NAMALWA (cell line): ENCODE data around the gene BRSK2.

Experiments used
- DNase-seq: peaks from one replicate; pipeline ENCODE4 v3.0.0-alpha.2; 2015; ENCODE audit warnings: low spot score

The BRSK2 gene

DNA sequence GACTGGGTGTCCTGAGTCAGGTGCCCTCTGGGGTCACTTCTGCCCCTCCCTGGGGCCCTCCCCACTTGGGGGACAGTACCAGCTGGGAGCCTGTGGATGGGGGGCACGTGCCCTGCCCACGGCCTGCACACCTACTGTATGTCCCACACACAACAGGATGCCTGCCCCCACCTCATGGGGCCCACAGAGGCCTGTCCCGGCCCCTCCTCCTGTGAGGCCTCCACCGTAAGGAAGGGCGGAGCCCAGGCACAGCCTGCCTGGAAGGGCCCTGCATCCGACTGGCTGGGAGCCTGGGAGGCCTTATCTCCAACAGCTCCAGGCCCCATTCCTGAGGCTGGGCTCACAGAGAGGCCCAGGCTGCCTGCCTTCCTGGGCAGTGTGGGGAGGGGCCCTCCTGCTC is 47.8 kb downstream of the BRSK2 start:
- DNase-seq: no peak

GRCh38 chr11:1438261-1438966 is 48.7 kb downstream of the BRSK2 start:
- no peak for DNase-seq

- no peak for DNase-seq
Measured at GRCh38 chr11:1438967-1439330, 49.2 kb downstream of the BRSK2 start.

- no peak for DNase-seq
Measured at GRCh38 chr11:1439341-1439740, 49.6 kb downstream of the BRSK2 start.

GRCh38 chr11:1440066-1440465 is 50.3 kb downstream of the BRSK2 start:
- no peak for DNase-seq

- DNase-seq: no peak
Measured at GRCh38 chr11:1440496-1440895, 50.8 kb downstream of the BRSK2 start.

DNA sequence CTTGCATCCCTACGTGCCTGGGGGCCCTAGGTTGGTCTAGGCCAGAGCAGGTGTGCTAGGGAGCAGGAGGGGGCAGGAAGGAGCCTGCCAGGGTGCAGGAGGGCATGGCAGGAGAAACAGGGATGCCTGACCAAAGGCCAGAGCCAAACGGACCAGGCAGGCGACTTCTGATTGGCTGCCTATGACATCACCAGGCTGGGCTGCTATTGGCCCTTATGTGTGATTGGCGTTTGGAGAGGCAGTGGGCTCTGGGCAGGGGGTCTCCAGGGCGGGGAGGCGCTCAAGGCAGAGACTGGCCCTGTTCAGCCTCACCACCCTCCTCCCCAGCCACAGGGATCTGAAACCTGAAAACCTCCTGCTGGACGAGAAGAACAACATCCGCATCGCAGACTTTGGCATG is 52.4 kb downstream of the BRSK2 start:
- no peak for DNase-seq

- DNase-seq: no peak
Measured at GRCh38 chr11:1442807-1443366, 53.2 kb downstream of the BRSK2 start.

GRCh38 chr11:1443737-1444136 is 54.0 kb downstream of the BRSK2 start:
- no peak for DNase-seq

GRCh38 chr11:1444321-1444720 is 54.6 kb downstream of the BRSK2 start:
- no peak for DNase-seq

GRCh38 chr11:1444823-1445422 is 55.2 kb downstream of the BRSK2 start:
- no peak for DNase-seq

- no peak for DNase-seq
Measured at GRCh38 chr11:1445741-1446445, 56.2 kb downstream of the BRSK2 start.

- no peak for DNase-seq
Measured at GRCh38 chr11:1446623-1447022, 56.9 kb downstream of the BRSK2 start.

DNA sequence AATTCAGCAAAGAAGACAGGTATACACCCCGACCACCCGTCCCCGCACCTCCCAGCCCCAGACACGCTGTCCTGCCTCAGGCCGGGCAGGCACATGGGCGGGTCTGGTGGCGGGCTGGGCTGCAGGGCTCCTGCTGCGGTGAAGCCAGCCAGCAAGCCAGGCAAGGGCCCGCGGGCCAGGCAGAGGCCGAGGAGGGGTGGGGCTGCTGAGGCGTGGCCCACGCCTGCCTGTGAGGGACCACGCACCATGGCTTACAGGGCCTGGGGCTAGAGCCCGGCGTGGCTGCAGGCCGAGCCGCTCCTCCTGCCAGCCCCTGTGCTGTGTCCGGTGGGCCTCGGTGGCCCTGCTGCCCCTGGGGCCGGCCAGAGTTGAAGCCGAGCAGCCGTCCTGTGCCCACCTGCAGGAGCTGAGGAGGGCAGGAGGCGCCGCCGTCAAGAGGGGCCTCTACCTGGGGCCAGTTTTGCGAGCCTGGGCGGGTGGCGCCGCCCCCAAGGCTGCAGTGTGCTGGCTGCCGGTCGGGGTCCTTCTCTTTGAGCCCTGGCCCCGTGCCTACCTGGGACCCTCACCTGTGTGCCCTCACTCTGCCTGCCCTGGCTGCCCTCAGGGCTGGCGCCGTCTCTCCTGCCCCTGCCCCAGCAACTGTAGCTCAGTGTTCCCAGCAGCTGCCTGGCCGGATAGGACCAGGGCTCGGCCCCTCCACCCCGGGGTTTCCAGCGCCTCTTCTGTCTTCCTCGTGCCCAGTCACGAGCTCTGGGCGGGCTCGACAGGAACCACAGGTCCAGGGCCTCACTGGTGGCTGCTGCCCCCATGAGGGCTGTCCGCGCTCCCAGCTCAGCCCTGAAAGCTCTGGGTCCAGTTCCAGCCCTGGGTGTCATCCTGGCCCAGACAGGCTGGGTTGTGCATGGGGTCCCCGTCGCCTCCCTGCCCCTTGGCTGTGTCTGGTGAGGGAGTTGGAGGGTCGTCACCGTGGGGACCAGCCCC is 58.4 kb downstream of the BRSK2 start:
- no peak for DNase-seq

GRCh38 chr11:1448882-1449281 is 59.1 kb downstream of the BRSK2 start:
- DNase-seq: no peak

GRCh38 chr11:1449490-1450243 is 59.9 kb downstream of the BRSK2 start:
- DNase-seq: no peak

- DNase-seq: no peak
Measured at GRCh38 chr11:1450344-1450875, 60.7 kb downstream of the BRSK2 start.

DNA sequence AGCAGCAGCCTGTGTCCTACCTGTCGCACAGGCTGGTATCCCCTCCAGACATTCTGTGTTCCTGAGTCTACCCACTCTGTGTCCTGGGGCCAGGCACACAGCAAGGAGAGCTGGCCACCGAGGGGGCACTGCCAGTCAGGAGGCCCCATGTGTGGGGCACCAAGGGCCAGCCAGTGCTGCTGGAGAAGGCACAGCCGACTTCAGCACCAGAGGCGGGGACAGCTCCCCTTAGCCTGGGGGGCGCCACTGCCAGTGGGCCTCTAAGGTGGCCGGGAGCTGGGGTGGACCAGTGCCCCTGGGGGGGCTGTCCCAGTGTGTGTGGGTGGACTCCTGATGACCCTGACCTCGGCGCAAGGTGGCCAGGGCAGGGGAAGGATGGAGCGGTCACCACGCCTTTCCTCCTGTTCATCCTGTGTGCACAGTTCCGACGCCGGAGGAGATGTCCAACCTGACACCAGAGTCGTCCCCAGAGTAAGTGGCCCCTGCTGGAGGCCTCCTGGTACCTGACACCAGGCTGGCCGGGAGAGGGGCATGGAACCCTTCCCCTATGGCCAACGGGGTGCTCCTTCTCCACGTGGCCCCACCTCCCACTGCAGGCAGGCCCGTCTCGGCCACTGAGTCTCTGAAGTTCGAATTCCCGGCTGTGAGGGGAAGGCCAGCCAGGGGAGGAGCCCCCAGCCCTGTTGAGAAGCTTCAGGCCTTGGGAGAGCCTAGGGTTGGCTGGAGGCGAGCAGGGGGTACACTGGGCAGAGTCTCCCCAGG is 61.4 kb downstream of the BRSK2 start:
- DNase-seq: no peak

DNA sequence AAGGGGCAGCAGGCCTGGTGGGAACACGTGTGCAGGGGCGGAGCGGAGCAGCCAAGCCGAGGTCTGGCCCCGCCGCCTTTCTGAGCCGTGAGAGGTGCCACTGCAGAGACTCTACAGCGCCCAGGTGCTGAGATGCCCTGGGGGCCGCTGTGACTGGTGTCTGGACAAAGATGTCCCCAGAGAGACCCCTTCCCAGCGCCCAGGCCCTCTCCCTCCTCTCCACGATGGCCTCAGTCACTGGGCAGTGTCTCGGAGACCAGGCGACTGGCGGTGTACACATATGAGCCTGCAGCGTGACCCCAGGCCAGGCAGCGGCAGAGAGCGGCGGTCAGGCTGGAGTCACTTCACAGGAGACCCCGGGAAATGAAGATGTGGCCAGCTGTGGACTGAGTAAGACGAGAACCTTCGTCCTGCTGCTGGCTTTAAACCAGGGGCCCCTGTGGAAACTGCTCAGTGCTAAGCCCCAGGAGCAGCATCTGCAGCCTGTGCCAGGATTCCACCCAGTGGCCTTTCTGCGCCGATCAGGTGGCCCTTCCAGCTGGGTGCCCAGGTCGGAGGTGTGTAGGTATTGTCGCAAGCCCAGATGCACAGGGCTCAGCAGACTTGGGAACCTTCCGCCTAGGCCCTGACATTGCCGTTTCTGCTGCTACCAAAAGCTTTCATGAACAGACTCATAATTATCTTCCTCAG is 62.2 kb downstream of the BRSK2 start:
- DNase-seq: no peak

DNA sequence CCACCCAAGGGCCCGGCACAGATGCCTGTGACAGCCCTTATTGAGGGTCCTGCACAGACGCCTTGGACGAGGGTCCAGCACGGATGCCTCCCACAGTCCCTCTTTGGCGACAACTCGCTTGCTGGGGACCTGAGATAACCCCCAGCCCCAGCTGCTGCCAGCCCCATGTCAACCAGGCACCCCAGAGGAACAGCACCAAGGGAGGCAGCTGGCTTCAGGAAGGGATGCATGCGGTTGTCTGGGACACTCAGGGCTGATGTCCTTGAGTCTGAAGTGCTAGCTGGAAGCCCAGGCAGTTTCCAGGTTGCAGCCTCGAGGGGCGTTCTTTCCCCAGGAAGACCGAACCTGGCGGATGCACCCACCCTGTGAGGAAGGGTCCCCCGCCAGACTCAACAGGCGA is 63.0 kb downstream of the BRSK2 start:
- no peak for DNase-seq
